ENCODE measurements around the gene HLX.

DNA sequence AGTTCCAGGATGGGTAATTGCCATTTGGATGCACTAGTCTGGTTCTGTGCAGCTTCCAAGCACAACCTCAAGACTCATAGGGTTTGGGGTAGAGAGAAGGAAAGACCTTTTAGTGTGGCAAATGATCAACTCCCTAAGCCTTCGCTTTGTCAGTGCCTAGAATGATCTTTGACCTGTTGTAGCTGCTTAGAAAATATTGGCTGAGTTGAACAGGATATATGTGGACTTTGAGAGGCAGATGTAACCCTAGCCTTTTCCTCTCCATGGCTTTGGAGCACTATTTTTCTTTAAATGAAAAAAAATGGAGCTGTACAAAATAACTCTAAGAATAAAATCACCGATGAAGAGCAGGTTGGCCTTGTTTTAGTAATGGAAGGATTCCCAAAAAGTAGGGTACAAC is 41.7 kb downstream of the HLX start:
- TF ChIP-seq EZH2phosphoT487 (conservative IDR thresholded peaks at IDR 0.05; ENCODE audit: low read length), result no peak
- TF ChIP-seq, protein P1, sequence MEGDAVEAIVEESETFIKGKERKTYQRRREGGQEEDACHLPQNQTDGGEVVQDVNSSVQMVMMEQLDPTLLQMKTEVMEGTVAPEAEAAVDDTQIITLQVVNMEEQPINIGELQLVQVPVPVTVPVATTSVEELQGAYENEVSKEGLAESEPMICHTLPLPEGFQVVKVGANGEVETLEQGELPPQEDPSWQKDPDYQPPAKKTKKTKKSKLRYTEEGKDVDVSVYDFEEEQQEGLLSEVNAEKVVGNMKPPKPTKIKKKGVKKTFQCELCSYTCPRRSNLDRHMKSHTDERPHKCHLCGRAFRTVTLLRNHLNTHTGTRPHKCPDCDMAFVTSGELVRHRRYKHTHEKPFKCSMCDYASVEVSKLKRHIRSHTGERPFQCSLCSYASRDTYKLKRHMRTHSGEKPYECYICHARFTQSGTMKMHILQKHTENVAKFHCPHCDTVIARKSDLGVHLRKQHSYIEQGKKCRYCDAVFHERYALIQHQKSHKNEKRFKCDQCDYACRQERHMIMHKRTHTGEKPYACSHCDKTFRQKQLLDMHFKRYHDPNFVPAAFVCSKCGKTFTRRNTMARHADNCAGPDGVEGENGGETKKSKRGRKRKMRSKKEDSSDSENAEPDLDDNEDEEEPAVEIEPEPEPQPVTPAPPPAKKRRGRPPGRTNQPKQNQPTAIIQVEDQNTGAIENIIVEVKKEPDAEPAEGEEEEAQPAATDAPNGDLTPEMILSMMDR (IDR thresholded peaks at IDR 0.05; ENCODE audit: insufficient read depth, low read length, poor library complexity, severe bottlenecking), result no peak

All from SU-DHL-6 (cell line).